ENCODE results near the gene CTRB1. TPM values are rescaled to one million over a fixed set of nuclear protein-coding genes. Genes with fewer than 3 reads are reported as not detected.
"Not testable (repeated sequence)": the region's sequence is repeated elsewhere in the genome, so short reads cannot be mapped to it uniquely, and the experiment has no call there.

The CTRB1 gene
- total RNA-seq, 1 donor from 2014 or later = not detected

- Mint-ChIP-seq H3K27ac (ENCODE audit: unreplicated experiment) (no peak overlapping the region), H3K27me3 (ENCODE audit: unreplicated experiment) (peaks cover 9% of the 10 kb centered on the region), H3K4me3 (ENCODE audit: unreplicated experiment) (no peak overlapping the region), H3K36me3 (ENCODE audit: low read depth, unreplicated experiment) (no peaks in the 10 kb centered on the region), H3K4me1 (ENCODE audit: unreplicated experiment) (no peaks in the 10 kb centered on the region), H3K9me3 (ENCODE audit: unreplicated experiment) (no peaks in the 10 kb centered on the region)
- DNase-seq (ENCODE audit: low spot score) = no peak
- TF ChIP-seq, protein P1, sequence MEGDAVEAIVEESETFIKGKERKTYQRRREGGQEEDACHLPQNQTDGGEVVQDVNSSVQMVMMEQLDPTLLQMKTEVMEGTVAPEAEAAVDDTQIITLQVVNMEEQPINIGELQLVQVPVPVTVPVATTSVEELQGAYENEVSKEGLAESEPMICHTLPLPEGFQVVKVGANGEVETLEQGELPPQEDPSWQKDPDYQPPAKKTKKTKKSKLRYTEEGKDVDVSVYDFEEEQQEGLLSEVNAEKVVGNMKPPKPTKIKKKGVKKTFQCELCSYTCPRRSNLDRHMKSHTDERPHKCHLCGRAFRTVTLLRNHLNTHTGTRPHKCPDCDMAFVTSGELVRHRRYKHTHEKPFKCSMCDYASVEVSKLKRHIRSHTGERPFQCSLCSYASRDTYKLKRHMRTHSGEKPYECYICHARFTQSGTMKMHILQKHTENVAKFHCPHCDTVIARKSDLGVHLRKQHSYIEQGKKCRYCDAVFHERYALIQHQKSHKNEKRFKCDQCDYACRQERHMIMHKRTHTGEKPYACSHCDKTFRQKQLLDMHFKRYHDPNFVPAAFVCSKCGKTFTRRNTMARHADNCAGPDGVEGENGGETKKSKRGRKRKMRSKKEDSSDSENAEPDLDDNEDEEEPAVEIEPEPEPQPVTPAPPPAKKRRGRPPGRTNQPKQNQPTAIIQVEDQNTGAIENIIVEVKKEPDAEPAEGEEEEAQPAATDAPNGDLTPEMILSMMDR (IDR thresholded peaks at IDR 0.05; ENCODE audit: unreplicated experiment) = no peak
Measured at GRCh38 chr16:75208242-75208825, 10.5 kb upstream of the CTRB1 start.

DNA sequence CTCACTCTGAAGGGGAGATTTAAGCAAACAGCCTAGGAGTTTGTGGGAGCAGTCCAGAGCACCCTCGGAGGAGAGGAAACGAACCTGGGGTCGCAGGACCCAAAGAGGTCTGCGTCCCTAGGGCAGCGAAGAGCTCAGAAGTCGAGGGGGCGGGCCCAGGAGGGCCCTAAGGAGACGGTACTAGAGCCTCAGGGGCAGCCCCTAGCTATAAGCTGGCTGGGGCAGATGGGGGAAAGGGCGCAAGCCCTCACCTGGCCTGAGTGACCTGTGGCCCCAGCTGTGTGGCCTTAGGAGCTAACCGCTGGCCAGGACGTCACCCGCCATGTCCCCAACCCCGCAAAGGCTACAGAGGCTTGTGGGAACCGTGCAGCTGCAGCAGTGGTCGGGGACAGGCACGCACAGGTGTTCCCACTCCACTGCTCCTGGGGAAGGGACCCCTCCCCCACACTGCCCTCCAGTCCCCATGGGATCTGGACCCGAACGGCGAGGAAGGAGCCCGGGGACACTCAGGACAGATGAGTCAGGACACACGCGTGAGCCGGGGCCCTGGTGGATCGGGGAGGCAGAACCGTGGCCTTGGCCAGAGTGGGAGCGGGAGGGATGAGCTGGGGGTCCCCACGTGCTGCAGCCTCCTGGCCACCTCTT lies 9.8 kb upstream of the CTRB1 start:
- peaks cover 7% of the 10 kb centered on the region for H3K27me3 Mint-ChIP-seq (ENCODE audit: unreplicated experiment)
- H3K4me3 Mint-ChIP-seq (ENCODE audit: unreplicated experiment) = no peak overlapping the region
- H3K27ac Mint-ChIP-seq (ENCODE audit: unreplicated experiment) = no peak overlapping the region
- no peak for DNase-seq (ENCODE audit: low spot score)
- no peaks in the 10 kb centered on the region for H3K36me3 Mint-ChIP-seq (ENCODE audit: low read depth, unreplicated experiment)
- no peaks in the 10 kb centered on the region for H3K9me3 Mint-ChIP-seq (ENCODE audit: unreplicated experiment)
- no peaks in the 10 kb centered on the region for H3K4me1 Mint-ChIP-seq (ENCODE audit: unreplicated experiment)
- TF ChIP-seq, protein P1 (IDR thresholded peaks at IDR 0.05; ENCODE audit: unreplicated experiment) = no peak

DNA sequence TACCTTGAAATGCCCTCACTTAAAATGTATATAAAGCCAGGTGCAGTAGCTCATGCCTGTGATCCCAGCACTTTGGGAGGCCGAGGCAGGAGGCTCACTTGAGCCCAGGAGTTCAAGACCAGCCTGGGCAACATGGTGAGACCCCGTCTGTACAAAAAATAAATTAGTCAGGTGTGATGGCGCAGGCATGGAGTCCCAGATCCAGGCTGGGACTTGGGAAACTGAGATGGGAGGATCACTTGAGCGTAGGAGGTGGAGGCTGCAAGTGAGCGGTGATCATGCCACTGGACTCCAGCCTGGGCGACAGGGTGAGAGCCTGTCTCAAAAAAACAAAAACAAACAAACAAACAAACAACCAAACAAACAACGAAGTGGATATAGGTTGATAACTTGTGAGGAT lies 9.3 kb upstream of the CTRB1 start:
- not testable (repeated sequence) for H3K4me1 Mint-ChIP-seq (ENCODE audit: unreplicated experiment); H3K27me3 Mint-ChIP-seq (ENCODE audit: unreplicated experiment); DNase-seq (ENCODE audit: low spot score); H3K9me3 Mint-ChIP-seq (ENCODE audit: unreplicated experiment); H3K36me3 Mint-ChIP-seq (ENCODE audit: low read depth, unreplicated experiment); H3K4me3 Mint-ChIP-seq (ENCODE audit: unreplicated experiment); H3K27ac Mint-ChIP-seq (ENCODE audit: unreplicated experiment)

DNA sequence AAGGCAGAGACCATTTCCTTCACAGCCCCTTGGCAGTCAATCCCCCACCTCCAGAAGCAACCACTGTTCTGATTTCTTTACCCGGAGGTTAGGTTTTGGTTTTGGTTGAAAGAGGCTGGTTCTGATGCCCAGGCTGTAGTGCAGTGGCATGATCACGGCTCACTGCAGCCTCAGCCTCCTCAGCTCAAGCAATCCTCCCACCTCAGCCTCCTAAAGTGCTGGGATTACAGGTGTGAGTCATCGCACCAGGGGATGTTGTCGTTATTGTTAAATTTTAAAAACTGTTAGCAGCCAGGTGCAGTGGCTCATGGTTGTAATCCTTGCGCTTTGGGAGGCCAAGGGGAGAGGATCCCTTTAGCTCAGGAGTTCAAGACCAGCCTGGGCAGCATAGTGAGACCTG lies 8.8 kb upstream of the CTRB1 start:
- Mint-ChIP-seq H3K27ac (ENCODE audit: unreplicated experiment) (no peak overlapping the region), H3K9me3 (ENCODE audit: unreplicated experiment) (no peaks in the 10 kb centered on the region), H3K27me3 (ENCODE audit: unreplicated experiment) (peaks cover 7% of the 10 kb centered on the region), H3K36me3 (ENCODE audit: low read depth, unreplicated experiment) (no peaks in the 10 kb centered on the region), H3K4me3 (ENCODE audit: unreplicated experiment) (no peak overlapping the region), H3K4me1 (ENCODE audit: unreplicated experiment) (no peaks in the 10 kb centered on the region)
- DNase-seq (ENCODE audit: low spot score) = no peak
- TF ChIP-seq, protein P1 (IDR thresholded peaks at IDR 0.05; ENCODE audit: unreplicated experiment) = no peak

GRCh38 chr16:75211286-75211685 lies 7.5 kb upstream of the CTRB1 start:
- H3K36me3 Mint-ChIP-seq (ENCODE audit: low read depth, unreplicated experiment); DNase-seq (ENCODE audit: low spot score); H3K4me3 Mint-ChIP-seq (ENCODE audit: unreplicated experiment); H3K27me3 Mint-ChIP-seq (ENCODE audit: unreplicated experiment); H3K27ac Mint-ChIP-seq (ENCODE audit: unreplicated experiment); H3K9me3 Mint-ChIP-seq (ENCODE audit: unreplicated experiment); H3K4me1 Mint-ChIP-seq (ENCODE audit: unreplicated experiment): not testable (repeated sequence)

DNA sequence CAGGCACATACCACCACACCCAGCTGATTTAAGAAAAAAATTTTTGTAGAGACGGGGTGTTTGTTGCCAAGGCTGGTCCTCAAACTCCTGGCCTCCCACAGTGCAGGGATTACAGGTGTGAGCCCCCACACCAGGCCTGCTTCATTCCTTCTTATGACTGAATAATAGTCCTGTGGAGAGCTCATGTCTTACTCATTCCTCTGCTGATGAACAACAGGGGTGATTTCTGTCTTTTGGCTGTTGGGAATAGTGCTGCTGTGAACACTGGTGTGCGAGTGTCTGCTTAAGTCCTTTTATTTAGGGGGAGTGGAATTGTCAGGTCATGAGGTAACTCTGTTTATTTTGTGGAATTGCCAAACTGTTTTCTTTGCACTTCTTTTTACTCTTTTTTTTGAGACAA lies 2.7 kb upstream of the CTRB1 start:
- no peak for DNase-seq (ENCODE audit: low spot score)
- TF ChIP-seq, protein P1 (IDR thresholded peaks at IDR 0.05; ENCODE audit: unreplicated experiment) = no peak
- H3K9me3 Mint-ChIP-seq (ENCODE audit: unreplicated experiment) = no peaks in the 10 kb centered on the region
- H3K27me3 Mint-ChIP-seq (ENCODE audit: unreplicated experiment) = peaks cover 6% of the 10 kb centered on the region
- no peaks in the 10 kb centered on the region for H3K36me3 Mint-ChIP-seq (ENCODE audit: low read depth, unreplicated experiment)
- no peak overlapping the region for H3K4me3 Mint-ChIP-seq (ENCODE audit: unreplicated experiment)
- H3K4me1 Mint-ChIP-seq (ENCODE audit: unreplicated experiment) = no peaks in the 10 kb centered on the region
- H3K27ac Mint-ChIP-seq (ENCODE audit: unreplicated experiment) = no peak overlapping the region
